A549 (cell line): Measurements from ENCODE around the gene C8G. TPM values are rescaled to one million over a fixed set of nuclear protein-coding genes. Genes with fewer than 3 reads are reported as not detected.

ENCODE experiments used
- ATAC-seq, 2 experiments: fragments of 200-7000 bp in 1 of 2; fragments of >200 bp in 1 of 2; cut with Nextera tagmentation in 1 of 2; cut with Tn5 transposase in 1 of 2; 3 replicates each; pipeline versions ENCODE4 v1.8.0 to v1.9.1; 2018 to 2020; ENCODE audit warnings: mild to moderate bottlenecking in 1 of 2, moderate library complexity in 1 of 2
- CTCF ChIA-PET: fragments of 300-600 bp; sonication (Branson Sonifier 250); formaldehyde crosslinking; extraction: SDS; loops from one replicate; lab custom pipeline; 2021; ENCODE audit warnings: antibody characterized with exemption, inconsistent platforms; lab: Yijun Ruan, JAX
- POLR2A ChIA-PET: fragments of 350-600 bp; formaldehyde crosslinking; extraction: SDS; loops from one replicate; lab custom pipeline; 2021; ENCODE audit warnings: antibody characterized with exemption, inconsistent platforms; lab: Yijun Ruan, JAX
- DNase-seq, 2 experiments: peaks; one replicate each; pipeline versions ENCODE4 v3.0.0 to v3.0.0-alpha.2; 2011 to 2016; ENCODE audit warnings: low read depth in 1 of 2, low spot score in 1 of 2
- FAIRE-seq: peaks from 2 replicates; lab custom pipeline; 2011; peaks lifted over from hg19 to GRCh38; lab: Jason Lieb, UNC
- H3K27ac ChIP-seq, 2 experiments: fragments of >200 bp; sonication (Bioruptor Twin); formaldehyde crosslinking; 3 replicates each; pipeline ENCODE4 v1.5.1; 2016 to 2017
- H3K4me1 ChIP-seq: fragments of >200 bp; sonication (Bioruptor Twin); formaldehyde crosslinking; 3 replicates; pipeline ENCODE4 v1.6.1; 2016
- H3K4me2 ChIP-seq: fragments of >200 bp; sonication (Bioruptor Twin); formaldehyde crosslinking; 3 replicates; pipeline ENCODE4 v1.6.1; 2016
- H3K4me3 ChIP-seq: fragments of >200 bp; sonication (Bioruptor Twin); formaldehyde crosslinking; 3 replicates; pipeline ENCODE4 v1.5.1; 2016
- H3K9me3 ChIP-seq: fragments of >200 bp; sonication (Bioruptor Twin); formaldehyde crosslinking; 3 replicates; pipeline ENCODE4 v1.6.1; 2016
- BCL3 ChIP-seq: fragments of >200 bp; sonication (Bioruptor Twin); formaldehyde crosslinking; IDR thresholded peaks from 3 replicates; pipeline ENCODE4 v1.6.1; 2016
- BHLHE40 ChIP-seq: IDR thresholded peaks from 2 replicates; pipeline ENCODE4 v1.6.1; 2012; ENCODE audit warnings: low read depth, low read length, inconsistent platforms
- CBX2 ChIP-seq: fragments of 200-600 bp; sonication (generic); IDR thresholded peaks from 2 replicates; pipeline ENCODE4 v1.6.1; 2016; ENCODE audit warnings: low read depth, mild to moderate bottlenecking, borderline replicate concordance
- CBX8 ChIP-seq: fragments of 200-600 bp; sonication (generic); IDR thresholded peaks from 2 replicates; pipeline ENCODE4 v1.6.1; 2016
- CEBPB ChIP-seq, 2 experiments: fragments of >200 bp in 1 of 2; sonication (Bioruptor Twin) in 1 of 2; formaldehyde crosslinking in 1 of 2; IDR thresholded peaks; 2 replicates each; pipeline ENCODE4 v1.6.1; 2012 to 2016
- CHD2 ChIP-seq: fragments of 150-350 bp; IDR thresholded peaks from 2 replicates; pipeline ENCODE4 v1.6.1; 2014; ENCODE audit warnings: low read length; ENCODE audit not compliant: partially characterized antibody
- E2F6 ChIP-seq: IDR thresholded peaks from 2 replicates; pipeline ENCODE4 v1.6.1; 2012; ENCODE audit warnings: low read depth, borderline replicate concordance
- EP300 ChIP-seq, 2 experiments: fragments of >200 bp; sonication (Bioruptor Twin); formaldehyde crosslinking; IDR thresholded peaks; 2 replicates in 1 of 2; 3 replicates in 1 of 2; pipeline ENCODE4 v1.6.1; 2016 to 2017
- FOSB ChIP-seq: fragments of 250-450 bp; sonication (Bioruptor Pico); IDR thresholded peaks from 2 replicates; pipeline ENCODE4 v1.5.0; 2020; ENCODE audit warnings: mild to moderate bottlenecking, moderate library complexity
- FOSL2 ChIP-seq, 2 experiments: fragments of 450-650 bp in 1 of 2; fragments of >200 bp in 1 of 2; sonication (Bioruptor Twin) in 1 of 2; formaldehyde crosslinking; IDR thresholded peaks; 2 replicates each; pipeline versions ENCODE4 v1.5.0 to v1.6.1; 2016 to 2020; ENCODE audit warnings: mild to moderate bottlenecking in 1 of 2, moderate library complexity in 1 of 2
- GATA3 ChIP-seq: IDR thresholded peaks from 2 replicates; pipeline ENCODE4 v1.6.1; 2012; ENCODE audit warnings: borderline replicate concordance
- HDAC2 ChIP-seq: fragments of 200-600 bp; sonication (generic); IDR thresholded peaks from 2 replicates; pipeline ENCODE4 v1.6.1; 2016
- HES2 ChIP-seq: fragments of >200 bp; sonication (Bioruptor Twin); formaldehyde crosslinking; IDR thresholded peaks from 2 replicates; pipeline ENCODE4 v1.6.1; 2016
- HOXA7 ChIP-seq: fragments of 250-450 bp; sonication (Bioruptor Pico); IDR thresholded peaks from 2 replicates; pipeline ENCODE4 v1.5.0; 2020; ENCODE audit warnings: mild to moderate bottlenecking, moderate library complexity
- HOXB5 ChIP-seq: fragments of 250-450 bp; sonication (Bioruptor Pico); IDR thresholded peaks from 2 replicates; pipeline ENCODE4 v1.5.0; 2020; ENCODE audit warnings: mild to moderate bottlenecking, moderate library complexity
- JUN ChIP-seq, 2 experiments: fragments of >200 bp; sonication (Bioruptor Twin); formaldehyde crosslinking; IDR thresholded peaks; 2 replicates in 1 of 2; 3 replicates in 1 of 2; pipeline ENCODE4 v1.6.1; 2016 to 2017
- KDM1A ChIP-seq: fragments of 200-600 bp; sonication (generic); IDR thresholded peaks from 2 replicates; pipeline ENCODE4 v1.6.1; 2016; ENCODE audit warnings: low read depth, mild to moderate bottlenecking
- KDM5A ChIP-seq: fragments of 200-600 bp; sonication (generic); IDR thresholded peaks from 2 replicates; pipeline ENCODE4 v1.6.1; 2016; ENCODE audit warnings: antibody characterized with exemption, mild to moderate bottlenecking
- MAFK ChIP-seq: fragments of 450-650 bp; IDR thresholded peaks from 2 replicates; pipeline ENCODE4 v1.6.1; 2014; ENCODE audit not compliant: partially characterized antibody
- MAX ChIP-seq: IDR thresholded peaks from 2 replicates; pipeline ENCODE4 v1.6.1; 2012
- MAZ ChIP-seq: fragments of 150-350 bp; IDR thresholded peaks from 2 replicates; pipeline ENCODE4 v1.6.1; 2014; ENCODE audit warnings: antibody characterized with exemption, low read depth, low read length, borderline replicate concordance
- MYC ChIP-seq: IDR thresholded peaks from 2 replicates; pipeline ENCODE4 v1.6.1; 2012; ENCODE audit warnings: mild to moderate bottlenecking, inconsistent platforms, low read length, improper control_type of control experiment, borderline replicate concordance
- PBX3 ChIP-seq: IDR thresholded peaks from 2 replicates; pipeline ENCODE4 v1.6.1; 2012
- PHF8 ChIP-seq: fragments of 200-600 bp; sonication (generic); IDR thresholded peaks from 2 replicates; pipeline ENCODE4 v1.6.1; 2016; ENCODE audit warnings: low read depth, mild to moderate bottlenecking, antibody characterized with exemption, moderate library complexity, borderline replicate concordance
- POLR2A ChIP-seq: IDR thresholded peaks from 2 replicates; pipeline ENCODE4 v1.6.1; 2012; ENCODE audit warnings: mild to moderate bottlenecking, low read length
- RAD21 ChIP-seq, 2 experiments: fragments of >200 bp in 1 of 2; sonication (Bioruptor Twin) in 1 of 2; formaldehyde crosslinking in 1 of 2; IDR thresholded peaks in 1 of 2; conservative IDR thresholded peaks in 1 of 2; 2 replicates in 1 of 2; 3 replicates in 1 of 2; pipeline ENCODE4 v1.6.1; 2012 to 2018; ENCODE audit warnings: inconsistent platforms in 1 of 2
- RFX5 ChIP-seq: fragments of 450-650 bp; IDR thresholded peaks from 2 replicates; pipeline ENCODE4 v1.7.1; 2014; ENCODE audit warnings: antibody characterized with exemption, mild to moderate bottlenecking, moderate library complexity
- RNF2 ChIP-seq: fragments of 200-600 bp; sonication (generic); IDR thresholded peaks from 2 replicates; pipeline ENCODE4 v1.6.1; 2016; ENCODE audit warnings: low read depth, mild to moderate bottlenecking, antibody characterized with exemption, moderate library complexity, borderline replicate concordance
- SREBF2 ChIP-seq: fragments of 450-650 bp; IDR thresholded peaks from 2 replicates; pipeline ENCODE4 v1.6.1; 2014; ENCODE audit warnings: mild to moderate bottlenecking, moderate library complexity
- TP53 ChIP-seq: fragments of 250-450 bp; sonication (Bioruptor Pico); IDR thresholded peaks from 2 replicates; pipeline ENCODE4 v1.5.0; 2021; ENCODE audit warnings: mild to moderate bottlenecking, moderate library complexity
- WGBS: methylation state at CpG from one replicate; pipeline ENCODE4 v1.1.6; 2017; ENCODE audit errors: missing lambda C conversion rate; 5-methylcytosine and 5-hydroxymethylcytosine counted together
- polyA plus RNA-seq, 4 experiments: library from polyadenylated mRNA; depleted of rRNA in 3 of 4; stranded (reverse); fragments of >200 nt; fragmentation: RNase III in 1 of 4; extraction: RNeasy Plus Mini Kit Qiagen cat#74134 plus additional on column Dnase treatment in 1 of 4; gene quantifications; 2 replicates in 3 of 4; 3 replicates in 1 of 4; pipeline ENCODE4 v1.2.3, GENCODE V29; 2011 to 2017

Gene C8G
- polyA plus RNA-seq, 2 of the 4 experiments (the other 2 are of a cell fraction), result 0.45 to 1.3 TPM

GRCh38 chr9:136991993-136992818 lies 47.2 kb downstream of the C8G start, which contains the start of gene PAXX (continued):
- TF ChIP-seq BCL3 (0 out of 3 replicates have a peak, but pooled peaks have one; percentile 71), KDM5A (no peak), PHF8 (peak; percentile 23; the same call in 1 of the 2 replicates), GATA3 (no peak), E2F6 (peak; percentile 89), HOXB5 (CRISPR knock-in tag) (peak; percentile 60; the same call in 1 of the 2 replicates), HDAC2 (no peak), JUN (IDR thresholded peaks at IDR 0.05) (peak in 1 of 2 experiments; percentile 83; a peak in 2 of 5 replicates), FOSL2 (IDR thresholded peaks at IDR 0.05) (no peak), FOSL2 (CRISPR knock-in tag; IDR thresholded peaks at IDR 0.05) (no peak), MYC (peak; percentile 49; the same call in 1 of the 2 replicates)

- no peak for FAIRE-seq
- POLR2A ChIA-PET, result interaction anchor here (1.4 to 1.9 kb wide), 4 partner anchors 14 to 90 kb away, joined by 3 to 20 read pairs (median 12); no protein-coding TSS in a partner anchor
- CTCF ChIA-PET, result interaction anchor here (0.7 to 6.6 kb wide), 15 partner anchors 10 to 244 kb away, joined by 3 to 34 read pairs (median 4); partner anchors contain the start of genes ABCA2 and NPDC1
These were observed 47.9 kb downstream of the C8G start for GRCh38 chr9:136992819-136993369.

GRCh38 chr9:136994180-136994887 lies 49.3 kb downstream of the C8G start:
- Histone ChIP-seq H3K4me2 (peak overlapping the region; percentile 95; the same call in 1 of the 3 replicates), H3K4me3 (no peak overlapping the region), H3K27ac (no peak overlapping the region), H3K9me3 (peaks cover 3% of the 10 kb centered on the region; the same call in 1 of the 3 replicates), H3K4me1 (peaks cover 58% of the 10 kb centered on the region)
- FAIRE-seq (no peak), ATAC-seq (no peak), DNase-seq (no peak)
- ChIA-PET POLR2A (no interaction called here), CTCF (interaction anchor here (0.6 to 6.6 kb wide), 7 partner anchors 8 to 268 kb away, joined by 3 to 34 read pairs (median 4); partner anchors contain the start of gene ABCA2)
- WGBS, result 92% methylated on average over 47 of the region's 54 CpGs
- TF ChIP-seq CHD2, result no peak
- no peak for TF ChIP-seq CEBPB (IDR thresholded peaks at IDR 0.05)
- no peak for TF ChIP-seq TP53 (CRISPR knock-in tag)
- no peak for TF ChIP-seq EP300 (IDR thresholded peaks at IDR 0.05)
- TF ChIP-seq RAD21 (conservative IDR thresholded peaks at IDR 0.05 in 1 of 2, IDR thresholded peaks at IDR 0.05 in 1 of 2), result no peak
- TF ChIP-seq MAFK, result no peak
- TF ChIP-seq MAZ, result no peak
- no peak for TF ChIP-seq RNF2
- no peak for TF ChIP-seq FOSB
- TF ChIP-seq HDAC2, result no peak
- no peak for TF ChIP-seq PBX3
- no peak for TF ChIP-seq BCL3
- no peak for TF ChIP-seq KDM1A

More at GRCh38 chr9:136992819-136993369, 47.9 kb downstream of the C8G start:
- H3K4me2 ChIP-seq, result peak overlapping the region; percentile 95
- peak overlapping the region; percentile 89 for H3K4me3 ChIP-seq
- H3K4me1 ChIP-seq, result peaks cover 49% of the 10 kb centered on the region
- H3K27ac ChIP-seq, result peak overlapping the region; percentile 91 to 97
- peaks cover 3% of the 10 kb centered on the region; the same call in 1 of the 3 replicates for H3K9me3 ChIP-seq
- DNase-seq (no peak), ATAC-seq (no peak)
- WGBS, result 25% methylated on average over 12 of the region's 18 CpGs
- no peak for TF ChIP-seq POLR2A
- no peak for TF ChIP-seq MAX
- TF ChIP-seq SREBF2, result no peak
- no peak for TF ChIP-seq HES2
- no peak for TF ChIP-seq TP53 (CRISPR knock-in tag)
- TF ChIP-seq EP300 (IDR thresholded peaks at IDR 0.05), result no peak
- no peak for TF ChIP-seq MAFK
- no peak for TF ChIP-seq HOXA7
- TF ChIP-seq CBX8, result no peak
- no peak for TF ChIP-seq CBX2
- TF ChIP-seq RFX5, result no peak
- TF ChIP-seq BHLHE40, result no peak
- no peak for TF ChIP-seq GATA3
